H1 (cell line): ENCODE measurements around the gene TXNRD2. TPM values are rescaled to one million over a fixed set of nuclear protein-coding genes. Genes with fewer than 3 reads are reported as not detected.

Experiments
- CTCF ChIA-PET: fragments of 300-600 bp; sonication (Branson Sonifier 250); formaldehyde crosslinking; loops from one replicate; lab custom pipeline; 2021; ENCODE audit not compliant: partially characterized antibody; lab: Charles Lee
- POLR2A ChIA-PET: fragments of 300-600 bp; sonication (Branson Sonifier 250); formaldehyde crosslinking; loops from one replicate; lab custom pipeline; 2021; ENCODE audit warnings: inconsistent platforms; ENCODE audit not compliant: partially characterized antibody; lab: Charles Lee
- DNase-seq, 2 experiments: peaks; one replicate each; pipeline versions ENCODE4 v3.0.0 to v3.0.0-alpha.2; 2010 to 2022; ENCODE audit warnings: low spot score in 2 of 2, low read depth in 1 of 2, mixed read lengths in 1 of 2
- FAIRE-seq: peaks from 2 replicates; lab custom pipeline; 2011; peaks lifted over from hg19 to GRCh38; lab: Jason Lieb, UNC
- H2AFZ ChIP-seq: 2 replicates; pipeline ENCODE4 v1.8.1; 2012; ENCODE audit warnings: low read length, inconsistent platforms
- H2AK5ac ChIP-seq: 2 replicates; pipeline ENCODE4 v1.6.1; 2013; ENCODE audit warnings: low read depth, low read length
- H2BK120ac ChIP-seq: replicated peaks from 2 replicates; pipeline ENCODE3; 2013; ENCODE audit warnings: low read depth, low read length, inconsistent platforms
- H2BK12ac ChIP-seq: 2 replicates; pipeline ENCODE4 v1.6.1; 2013; ENCODE audit warnings: low read depth, low read length
- H2BK15ac ChIP-seq: 2 replicates; pipeline ENCODE4 v1.6.1; 2013; ENCODE audit warnings: low read length
- H2BK20ac ChIP-seq: 2 replicates; pipeline ENCODE4 v1.6.1; 2013; ENCODE audit warnings: low read length
- H2BK5ac ChIP-seq: 2 replicates; pipeline ENCODE4 v1.6.1; 2013; ENCODE audit warnings: low read depth, low read length
- H3K14ac ChIP-seq: 2 replicates; pipeline ENCODE4 v1.6.1; 2013; ENCODE audit warnings: inconsistent platforms; ENCODE audit not compliant: insufficient read length
- H3K18ac ChIP-seq: 2 replicates; pipeline ENCODE4 v1.6.1; 2013; ENCODE audit warnings: low read length; ENCODE audit errors: extremely low read depth
- H3K23ac ChIP-seq: 2 replicates; pipeline ENCODE4 v1.6.1; 2013; ENCODE audit warnings: inconsistent platforms; ENCODE audit not compliant: insufficient read length
- H3K23me2 ChIP-seq: 2 replicates; pipeline ENCODE4 v1.6.1; 2013; ENCODE audit warnings: low read depth, low read length
- H3K27ac ChIP-seq: 2 replicates; pipeline ENCODE4 v1.6.1; 2011; ENCODE audit warnings: low read depth, low read length, inconsistent platforms
- H3K27me3 ChIP-seq, 4 experiments: replicated peaks in 1 of 4; 1 replicate in 1 of 4; 2 replicates in 3 of 4; pipeline versions ENCODE4 v1.6.1 to v1.8.1; 2011 to 2013; ENCODE audit warnings: low read length in 3 of 4, mild to moderate bottlenecking in 3 of 4, inconsistent platforms in 2 of 4, mixed read lengths in 2 of 4, moderate library complexity in 1 of 4; ENCODE audit not compliant: control insufficient read depth in 3 of 4, insufficient read depth in 3 of 4; ENCODE audit errors: extremely low read depth in 1 of 4
- H3K36me3 ChIP-seq, 4 experiments: 2 replicates each; pipeline versions ENCODE4 v1.6.1 to v1.8.1; 2011 to 2013; ENCODE audit warnings: mild to moderate bottlenecking in 4 of 4, low read length in 3 of 4, moderate library complexity in 2 of 4, control low read depth in 1 of 4, inconsistent platforms in 1 of 4; ENCODE audit not compliant: insufficient read depth in 4 of 4, control insufficient read depth in 2 of 4
- H3K4ac ChIP-seq: replicated peaks from 2 replicates; pipeline ENCODE3; 2013; ENCODE audit warnings: low read length, low read depth, mixed read lengths, inconsistent platforms; ENCODE audit not compliant: insufficient read length
- H3K4me1 ChIP-seq, 4 experiments: replicated peaks in 1 of 4; 1 replicate in 1 of 4; 2 replicates in 3 of 4; pipeline versions ENCODE4 v1.6.1 to v1.8.1; 2011 to 2013; ENCODE audit warnings: low read length in 3 of 4, inconsistent platforms in 2 of 4, mixed read lengths in 1 of 4; ENCODE audit not compliant: insufficient read depth in 4 of 4, control insufficient read depth in 3 of 4
- H3K4me2 ChIP-seq, 2 experiments: 2 replicates each; pipeline versions ENCODE4 v1.6.1 to v1.8.1; 2011 to 2013; ENCODE audit warnings: low read depth in 2 of 2, low read length in 2 of 2, control low read depth in 1 of 2, inconsistent platforms in 1 of 2, mild to moderate bottlenecking in 1 of 2; ENCODE audit not compliant: insufficient read depth in 1 of 2
- H3K4me3 ChIP-seq, 4 experiments: fragments of 200-600, 300-600 bp in 1 of 4; sonication (generic), shearing (Covaris generic), sonication (Bioruptor Twin) in 1 of 4; 2 replicates each; pipeline versions ENCODE4 v1.5.1 to v1.8.1; 2011 to 2016; ENCODE audit warnings: low read length in 4 of 4, low read depth in 3 of 4, control low read depth in 2 of 4, inconsistent platforms in 2 of 4, mild to moderate bottlenecking in 2 of 4, mixed read lengths in 1 of 4, moderate library complexity in 1 of 4; ENCODE audit not compliant: insufficient read depth in 2 of 4; ENCODE audit errors: extremely low read depth in 1 of 4
- H3K56ac ChIP-seq: replicated peaks from 2 replicates; pipeline ENCODE3; 2013; ENCODE audit warnings: low read depth, mild to moderate bottlenecking, mixed read lengths, low read length, inconsistent platforms; ENCODE audit not compliant: insufficient read length
- H3K79me1 ChIP-seq: 2 replicates; pipeline ENCODE4 v1.6.1; 2013; ENCODE audit warnings: low read depth, low read length, control low read depth
- H3K79me2 ChIP-seq, 2 experiments: 2 replicates each; pipeline versions ENCODE4 v1.6.1 to v1.8.1; 2012 to 2013; ENCODE audit warnings: low read length in 2 of 2, mild to moderate bottlenecking in 2 of 2, inconsistent platforms in 1 of 2; ENCODE audit not compliant: insufficient read depth in 2 of 2, control insufficient read depth in 1 of 2
- H3K9ac ChIP-seq, 4 experiments: replicated peaks in 1 of 4; 1 replicate in 1 of 4; 2 replicates in 3 of 4; pipeline versions ENCODE4 v1.6.1 to v1.8.1; 2011 to 2013; ENCODE audit warnings: low read depth in 3 of 4, low read length in 3 of 4, control low read depth in 2 of 4, mild to moderate bottlenecking in 2 of 4, moderate library complexity in 2 of 4, inconsistent platforms in 1 of 4; ENCODE audit errors: extremely low read depth in 1 of 4
- H3K9me3 ChIP-seq, 2 experiments: 2 replicates each; pipeline versions ENCODE4 v1.6.1 to v1.8.1; 2012 to 2013; ENCODE audit warnings: mild to moderate bottlenecking in 2 of 2, moderate library complexity in 2 of 2, control low read depth in 1 of 2, inconsistent platforms in 1 of 2, low read depth in 1 of 2, low read length in 1 of 2, mixed read lengths in 1 of 2; ENCODE audit not compliant: insufficient read depth in 2 of 2
- H4K20me1 ChIP-seq, 2 experiments: replicated peaks in 1 of 2; 2 replicates each; pipeline versions ENCODE3 to v1.8.1; 2011 to 2013; ENCODE audit warnings: inconsistent platforms in 2 of 2, low read length in 2 of 2, mild to moderate bottlenecking in 1 of 2; ENCODE audit not compliant: insufficient read depth in 2 of 2, control insufficient read depth in 1 of 2
- H4K5ac ChIP-seq: 2 replicates; pipeline ENCODE4 v1.6.1; 2013; ENCODE audit warnings: low read length, low read depth, mixed read lengths, inconsistent platforms; ENCODE audit not compliant: insufficient read length
- H4K8ac ChIP-seq: 2 replicates; pipeline ENCODE4 v1.8.0; 2013; ENCODE audit warnings: mild to moderate bottlenecking, moderate library complexity, low read length, inconsistent platforms; ENCODE audit not compliant: insufficient read depth; ENCODE audit errors: extremely low read depth
- H4K91ac ChIP-seq: replicated peaks from 2 replicates; pipeline ENCODE3; 2013; ENCODE audit warnings: low read length, mixed read lengths, inconsistent platforms; ENCODE audit not compliant: insufficient read length
- ASH2L ChIP-seq: fragments of 200-600, 300-600 bp; sonication (generic); IDR thresholded peaks from one replicate; pipeline ENCODE4 v1.7.1; 2017; ENCODE audit warnings: low read length
- CHD1 ChIP-seq: IDR thresholded peaks from 2 replicates; pipeline ENCODE4 v1.6.1; 2012; ENCODE audit warnings: low read depth, low read length, improper control_type of control experiment
- WGBS, 2 experiments: shearing (Covaris generic) in 1 of 2; methylation state at CpG; one replicate each; pipeline versions ENCODE4 v1.1.6 to v1.1.7; 2013 to 2015; ENCODE audit warnings: low lambda C conversion rate in 2 of 2, mixed read lengths in 2 of 2, inconsistent platforms in 1 of 2, low coverage in 1 of 2, missing lambda C conversion rate in 1 of 2; ENCODE audit not compliant: insufficient replicate concordance in 2 of 2, insufficient coverage in 1 of 2, insufficient read length in 1 of 2; ENCODE audit errors: extremely low coverage in 1 of 2, missing lambda C conversion rate in 1 of 2; 5-methylcytosine and 5-hydroxymethylcytosine counted together
- polyA plus RNA-seq, 7 experiments: library from polyadenylated mRNA; depleted of rRNA in 3 of 7; stranded (reverse) in 5 of 7; unstranded in 2 of 7; fragments of >200 nt in 5 of 7; fragments of 200-250 nt in 2 of 7; gene quantifications; 1 replicate in 5 of 7; 2 replicates in 1 of 7; 4 replicates in 1 of 7; pipeline versions ENCODE4 v1.2.1 to v1.2.3, GENCODE V29; 2011 to 2013; ENCODE audit warnings: missing spikeins in 2 of 7, mixed read lengths in 2 of 7
- total RNA-seq: library from RNA; stranded (reverse); fragmentation: NEBNext Ultra II Directional; extraction: Animal tissue kit (Norgen Biotek cat#: 25700); gene quantifications from 2 replicates; pipeline ENCODE4 v1.2.1, GENCODE V29; 2021

Gene TXNRD2
- total and polyA plus RNA-seq, 2 of the 8 experiments (the other 6 are each of a cell fraction or from before 2014, with no cell fraction given) = 14.8 to 21.9 TPM

- Histone ChIP-seq H2BK12ac (peak overlapping the region; percentile 50; the same call in 1 of the 2 replicates), H3K4me2 (peak overlapping the region in 1 of 2 experiments; percentile 6; a peak in 1 of 4 replicates), H4K91ac (peak overlapping the region; percentile 35), H4K5ac (no peak overlapping the region), H3K14ac (no peak overlapping the region), H4K8ac (no peak overlapping the region), H3K23me2 (no peaks in the 10 kb centered on the region), H3K23ac (no peak overlapping the region), H2BK120ac (no peak overlapping the region), H2AFZ (no peak overlapping the region; the same call in 1 of the 2 replicates), H3K4me1 (peaks cover 5 to 12% (median 12%) of the 10 kb centered on the region in 4 experiments), H3K4ac (no peak overlapping the region), H2BK20ac (no peak overlapping the region), H2AK5ac (no peak overlapping the region; the same call in 1 of the 2 replicates), H3K79me1 (no peaks in the 10 kb centered on the region), H3K79me2 (no peaks in the 10 kb centered on the region), H3K27ac (no peak overlapping the region), H2BK5ac (no peak overlapping the region), H3K4me3 (no peak overlapping the region), H2BK15ac (peak overlapping the region; percentile 81; the same call in 1 of the 2 replicates), H3K9ac (no peak overlapping the region), H3K18ac (no peak overlapping the region; the same call in 1 of the 2 replicates), H4K20me1 (no peaks in the 10 kb centered on the region), H3K27me3 (no peaks in the 10 kb centered on the region; a peak in 1 of 7 replicates), H3K56ac (no peak overlapping the region), H3K9me3 (no peaks in the 10 kb centered on the region), H3K36me3 (no peaks in the 10 kb centered on the region)
- 78% methylated on average over 9 of the region's 9 CpGs; no CpG with 5 or more reads in 1 of the 2 experiments for WGBS, 2 experiments
- DNase-seq = no peak
- ChIA-PET CTCF (interaction anchor here (0.6 to 10.1 kb wide), 15 partner anchors 9 to 223 kb away, joined by 3 to 69 read pairs (median 4); partner anchors contain the start of genes GNB1L, GP1BB and RTL10), POLR2A (interaction anchor here (0.8 to 1.1 kb wide), 4 partner anchors 15 to 157 kb away, joined by 3 to 5 read pairs (median 3); no protein-coding TSS in a partner anchor)
- no peak for FAIRE-seq
- TF ChIP-seq ASH2L = peak; percentile 4
- no peak for TF ChIP-seq CHD1
Measured at GRCh38 chr22:19903031-19903430, 38.6 kb downstream of the TXNRD2 start.
